GOT3 (cell line): ENCODE data around the gene ST6GAL1.
"Not testable (repeated sequence)": the region's sequence is repeated elsewhere in the genome, so short reads cannot be mapped to it uniquely, and the experiment has no call there.

ENCODE experiments used
- DNase-seq: peaks from one replicate; lab custom pipeline; 2025; ENCODE audit warnings: mixed read lengths; lab: John Stamatoyannopoulos, UW

Gene ST6GAL1

DNA sequence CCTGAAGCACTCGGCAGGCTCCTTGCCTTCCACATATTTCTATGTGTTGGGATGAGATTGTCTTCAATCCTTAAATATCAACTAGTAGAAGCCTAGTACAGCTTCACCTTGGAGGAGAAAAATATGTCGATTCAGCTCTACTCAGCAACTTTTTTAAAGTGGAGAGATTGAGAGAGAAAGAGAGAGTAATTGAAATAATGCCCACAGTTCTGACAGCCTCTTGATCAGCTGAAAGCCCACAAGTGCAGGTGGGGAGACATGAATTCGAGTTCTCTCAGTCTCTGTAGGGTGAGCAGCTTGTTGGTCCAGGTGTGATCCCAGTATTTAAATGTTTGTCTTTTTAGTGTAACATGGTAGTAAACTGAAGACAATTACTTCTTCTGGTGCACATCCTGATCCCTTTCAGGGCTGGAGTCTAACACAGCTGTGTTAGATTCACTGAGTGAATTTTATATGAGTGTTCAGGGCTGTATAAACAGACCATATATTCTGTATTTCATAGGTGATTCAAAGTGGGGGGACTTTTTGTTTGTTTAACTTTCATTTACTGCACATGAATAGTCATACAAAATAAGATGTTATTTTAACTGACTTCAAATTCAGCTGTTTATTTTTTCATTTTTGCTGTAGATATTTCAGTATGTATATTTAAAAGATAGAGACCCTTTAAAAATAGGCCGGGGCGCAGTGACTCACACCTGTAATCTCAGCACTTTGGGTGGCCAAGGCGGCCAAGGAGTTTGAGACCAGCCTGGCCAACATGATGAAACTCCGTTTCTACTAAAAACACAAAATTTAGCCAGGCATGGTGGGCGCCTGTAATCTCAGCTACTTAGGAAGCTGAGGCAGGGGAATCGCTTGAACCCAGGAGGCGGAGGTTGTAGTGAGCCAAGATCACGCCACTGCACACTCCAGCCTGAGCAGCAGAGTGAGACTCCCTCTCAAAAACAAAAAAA, 64.0 kb downstream of the ST6GAL1 start:
- no peak for DNase-seq

DNA sequence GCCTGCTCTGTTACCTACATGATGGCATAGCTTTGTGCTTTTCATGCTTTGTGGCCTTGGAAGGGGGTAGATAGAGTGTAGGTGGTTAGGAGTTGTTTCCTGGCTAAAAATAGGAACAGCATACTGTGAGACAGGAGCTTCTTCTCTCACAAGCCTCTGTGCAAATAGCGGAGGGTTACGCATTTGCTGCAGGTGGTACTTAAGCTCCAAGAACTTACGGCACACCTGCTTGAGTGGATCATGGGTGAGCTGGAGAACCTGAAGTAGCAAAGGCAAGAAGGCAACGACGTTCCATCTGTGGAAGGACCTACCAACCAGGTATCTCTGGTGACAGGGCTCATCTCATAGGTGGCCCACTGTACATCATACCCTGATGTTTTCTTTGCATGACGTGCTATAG, 66.0 kb downstream of the ST6GAL1 start:
- DNase-seq: no peak

DNA sequence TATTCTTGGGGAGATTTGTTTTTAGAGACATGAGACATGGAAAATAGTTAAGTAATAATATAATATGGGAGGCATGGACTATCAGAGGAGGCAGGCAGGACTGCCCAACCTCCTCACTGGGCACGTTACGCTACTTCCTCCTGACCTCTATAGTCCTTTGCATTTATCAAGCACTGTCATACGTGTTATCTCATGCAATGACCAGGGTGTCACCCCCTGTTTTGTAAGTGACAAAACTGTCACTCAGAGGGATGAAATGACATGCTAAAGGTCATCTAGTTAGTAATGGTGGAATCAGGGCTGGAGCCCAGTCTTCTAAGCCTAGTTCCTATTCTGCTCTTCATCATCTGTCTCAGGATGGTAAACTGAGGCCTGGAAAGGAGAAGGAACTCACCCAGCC, 66.7 kb downstream of the ST6GAL1 start:
- no peak for DNase-seq

DNA sequence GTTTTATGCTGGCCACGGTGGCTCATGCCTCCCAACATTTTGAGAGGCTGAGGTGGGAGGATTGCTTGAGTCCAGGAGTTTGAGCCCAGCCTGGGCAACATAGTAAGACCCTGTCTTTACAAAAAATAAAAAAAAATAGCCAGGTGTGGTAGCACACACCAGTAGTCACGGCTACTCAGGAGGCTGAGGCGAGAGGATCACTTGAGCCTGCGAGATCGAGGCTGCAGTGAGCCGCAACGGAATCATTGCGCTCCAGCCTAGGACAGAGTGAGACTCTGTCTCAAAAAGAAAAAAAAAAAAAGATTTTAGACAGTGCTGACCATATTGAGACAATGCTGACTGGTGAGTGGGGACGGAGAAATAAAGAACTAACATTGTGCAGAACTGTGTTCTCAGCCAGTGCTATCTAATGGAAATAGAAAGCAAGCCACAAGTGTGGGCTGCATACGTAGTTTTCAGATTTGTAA, 67.2 kb downstream of the ST6GAL1 start:
- DNase-seq: no peak

DNA sequence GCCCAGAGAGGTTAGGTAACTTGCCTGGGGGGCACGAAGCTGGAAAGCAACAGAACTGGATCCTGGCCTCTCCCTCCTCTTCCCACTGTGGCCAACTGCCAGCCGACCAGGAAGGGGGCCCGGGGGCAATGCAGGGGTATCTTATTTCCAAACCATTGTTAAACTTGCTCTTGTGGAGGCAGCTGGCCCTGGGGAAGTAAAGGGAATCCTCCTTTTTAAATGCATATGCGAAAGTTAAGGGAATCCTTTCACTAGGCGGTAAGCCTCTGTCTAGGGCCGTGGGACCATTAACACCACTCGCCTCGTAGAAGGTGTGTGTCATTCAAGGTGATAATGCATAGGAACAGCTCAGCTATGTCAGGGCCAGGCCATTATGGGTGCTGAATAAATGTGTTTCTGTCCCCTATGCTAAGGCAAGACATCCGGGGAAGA, 68.6 kb downstream of the ST6GAL1 start:
- DNase-seq: no peak

DNA sequence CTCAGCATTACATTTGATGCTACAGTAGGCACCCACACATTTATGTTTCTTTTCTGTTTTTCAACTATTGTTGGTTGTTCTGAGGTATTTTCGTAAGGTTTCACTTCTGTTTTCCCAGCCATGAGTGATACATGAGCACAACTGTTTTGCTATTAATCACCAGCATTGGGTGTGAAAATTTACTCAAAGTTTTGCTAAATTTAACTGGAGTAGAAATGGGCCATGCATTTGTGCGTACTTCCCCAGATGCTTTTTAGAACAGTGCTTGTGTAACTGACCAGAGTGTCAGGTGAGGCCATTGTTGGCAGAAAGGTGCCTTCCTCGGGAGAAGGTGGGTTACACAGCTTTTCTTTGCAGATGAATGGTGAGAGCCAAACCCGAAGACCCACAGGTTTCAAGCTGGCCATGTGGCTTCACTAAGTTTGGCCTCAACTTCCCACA, 70.4 kb downstream of the ST6GAL1 start:
- no peak for DNase-seq

DNA sequence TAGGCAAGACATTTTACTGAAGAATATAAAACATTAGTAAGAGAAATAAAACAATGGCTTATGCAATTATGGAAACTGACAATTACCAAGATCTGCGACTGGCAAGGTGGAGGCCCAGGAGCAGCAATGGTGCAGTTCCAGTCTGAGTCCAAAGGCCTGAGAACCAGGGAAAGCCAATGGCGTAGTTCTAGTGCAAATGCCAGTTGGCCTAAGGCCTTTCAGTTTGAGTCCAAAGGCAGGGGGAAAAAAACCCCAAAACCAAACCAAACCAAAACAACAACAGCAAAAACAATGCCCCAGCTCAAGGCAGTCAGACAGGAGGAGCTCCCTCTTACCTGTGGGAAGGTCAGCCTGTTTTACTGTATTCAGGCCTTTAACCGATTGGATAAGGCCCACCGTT, 72.6 kb downstream of the ST6GAL1 start:
- DNase-seq: no peak

DNA sequence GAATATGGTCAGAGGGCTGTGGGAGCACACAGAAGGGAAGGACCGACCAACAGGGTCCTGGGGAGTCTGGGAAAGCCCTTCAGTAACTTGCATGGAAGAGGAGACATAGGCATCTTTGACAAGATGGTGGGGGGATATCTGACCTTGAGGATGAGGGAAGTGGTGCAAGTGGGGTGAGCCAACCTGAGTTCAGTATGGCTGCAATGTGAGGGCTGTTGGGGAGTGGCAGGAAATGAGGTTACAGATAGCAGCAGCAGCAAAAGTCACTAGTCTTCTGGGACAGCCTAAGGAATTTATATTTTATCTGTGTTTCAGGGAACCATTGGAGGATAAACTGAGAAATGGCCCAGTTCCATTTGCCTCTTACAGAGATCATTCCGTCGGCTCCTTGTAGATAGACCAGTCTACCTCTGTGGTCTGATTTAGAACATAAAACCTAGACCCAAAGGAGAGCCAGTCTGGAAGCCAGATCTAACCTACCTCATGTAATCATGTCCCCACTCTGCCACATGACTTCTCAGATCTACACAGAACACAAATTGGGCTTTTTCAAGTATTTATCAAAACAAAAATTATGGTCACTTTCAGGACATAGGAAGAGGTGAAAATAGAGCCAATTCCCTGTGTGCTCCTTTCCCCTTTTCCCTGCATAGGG, 75.6 kb downstream of the ST6GAL1 start:
- no peak for DNase-seq

DNA sequence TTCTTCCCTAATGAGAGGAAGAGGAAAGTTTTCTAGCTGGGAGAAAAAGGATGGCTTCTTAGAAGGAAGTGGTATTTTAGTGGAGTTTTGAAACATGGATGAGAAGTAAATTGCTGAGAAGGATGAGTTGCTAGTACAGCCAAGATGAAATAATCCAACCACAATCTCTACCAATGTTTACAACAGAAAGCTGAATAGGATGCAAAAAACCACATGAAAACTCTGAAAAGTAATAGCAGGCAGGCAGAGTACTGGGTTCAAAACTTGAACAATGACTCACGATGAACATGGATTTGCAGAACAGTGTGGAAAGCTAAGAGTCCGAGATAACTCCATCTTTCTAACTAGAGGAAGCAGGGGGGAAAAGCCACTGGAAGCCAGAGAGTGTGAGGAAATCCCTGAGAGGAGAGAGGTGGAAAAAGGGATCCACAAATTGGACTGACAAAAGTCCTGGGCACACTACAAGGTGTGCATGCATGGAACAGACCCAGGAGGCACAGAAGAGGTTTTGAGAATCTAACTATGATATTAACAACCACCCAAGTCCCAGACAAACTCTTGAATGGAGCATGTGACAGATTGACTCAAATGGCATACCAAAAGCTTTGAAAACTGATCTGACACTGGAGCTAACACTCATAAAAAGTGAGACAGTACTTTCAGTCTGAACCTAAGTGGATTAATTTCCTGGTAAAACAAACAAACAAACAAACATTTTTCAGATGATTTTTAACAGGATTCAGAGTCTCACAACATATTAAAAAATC, 76.7 kb downstream of the ST6GAL1 start:
- DNase-seq: no peak

DNA sequence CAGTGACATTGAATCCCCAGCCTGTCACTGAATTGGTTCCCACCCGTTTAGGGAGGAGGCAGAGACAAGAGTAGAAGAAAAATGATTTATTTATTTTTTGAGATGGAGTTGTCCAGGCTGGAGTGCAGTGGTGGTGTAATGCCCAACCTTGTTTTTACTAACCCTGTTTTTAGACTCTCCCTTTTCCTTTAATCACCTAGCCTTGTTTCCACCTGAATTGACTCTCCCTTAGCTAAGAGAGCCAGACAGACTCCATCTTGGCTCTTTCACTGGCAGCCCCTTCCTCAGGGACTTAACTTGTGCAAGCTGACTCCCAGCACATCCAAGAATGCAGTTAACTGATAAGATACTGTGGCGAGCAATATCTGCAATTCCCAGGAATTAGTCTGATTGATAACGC, 80.1 kb downstream of the ST6GAL1 start:
- not testable (repeated sequence) for DNase-seq

DNA sequence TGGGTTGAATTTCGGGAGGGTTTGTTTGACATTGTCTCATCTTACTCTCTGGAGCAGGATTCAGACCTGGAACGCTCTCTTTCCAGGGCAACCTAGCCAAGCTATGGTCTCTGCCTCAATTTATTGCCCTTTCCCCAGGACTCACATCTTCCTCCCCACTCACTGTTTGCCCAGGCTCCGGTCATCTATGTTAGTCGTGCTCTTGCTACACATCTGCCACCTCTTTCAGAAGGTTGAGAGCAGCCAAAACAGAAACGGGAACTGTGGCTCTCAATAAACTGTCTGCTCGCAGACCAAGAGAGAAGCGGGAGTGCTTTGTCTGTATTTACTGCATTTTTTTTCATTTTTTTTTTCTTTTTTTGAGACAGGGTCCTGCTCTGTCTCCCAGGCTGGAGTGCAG, 81.6 kb downstream of the ST6GAL1 start:
- DNase-seq: no peak

DNA sequence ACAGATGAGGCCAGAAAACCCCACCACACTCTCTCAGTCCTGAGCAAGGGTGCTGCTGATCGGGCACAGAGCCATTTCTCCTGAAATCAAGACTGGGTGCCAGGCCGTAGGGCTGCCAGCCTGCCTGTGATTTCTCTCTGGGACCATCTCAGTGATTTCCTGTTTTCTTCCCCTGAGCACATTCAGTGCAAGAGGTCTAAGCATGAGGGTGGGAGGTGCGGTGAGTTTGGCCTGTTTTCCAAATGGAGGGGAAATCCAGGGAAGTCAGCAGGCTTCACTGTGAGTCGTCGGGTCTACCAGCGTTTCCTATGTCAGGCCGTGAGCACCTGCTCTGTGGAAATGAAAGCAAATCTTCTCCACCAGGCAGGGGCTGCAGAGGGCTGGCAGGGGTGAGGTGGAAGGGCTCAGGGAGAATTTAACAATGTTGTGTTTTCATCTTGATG, 82.3 kb downstream of the ST6GAL1 start:
- no peak for DNase-seq

DNA sequence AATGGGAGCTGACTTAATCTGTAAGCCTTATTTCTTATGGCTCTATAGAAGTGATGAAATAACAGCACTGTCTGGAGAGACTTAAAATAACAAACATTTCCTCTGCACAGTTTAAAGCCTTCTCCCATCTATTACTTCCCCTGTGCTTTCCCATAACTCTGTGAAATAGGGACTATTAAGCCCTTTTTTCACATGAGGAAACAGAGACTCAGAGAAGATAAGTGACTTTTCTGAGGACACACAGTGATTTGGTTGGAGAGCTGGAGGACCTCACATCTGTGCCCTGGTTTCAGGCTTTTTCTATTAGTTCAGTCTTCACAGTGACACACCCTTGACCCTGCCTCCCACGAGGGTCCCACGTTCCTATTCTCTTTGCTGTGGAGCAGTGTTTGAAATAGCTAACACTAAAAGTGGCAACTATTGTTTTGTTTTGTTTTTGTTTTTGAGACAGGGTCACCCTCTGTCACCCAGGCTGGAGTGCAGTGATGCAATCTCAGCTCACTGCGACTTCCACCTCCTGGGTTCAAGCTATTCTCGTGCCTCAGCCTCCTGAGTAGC, 82.9 kb downstream of the ST6GAL1 start:
- DNase-seq: no peak

DNA sequence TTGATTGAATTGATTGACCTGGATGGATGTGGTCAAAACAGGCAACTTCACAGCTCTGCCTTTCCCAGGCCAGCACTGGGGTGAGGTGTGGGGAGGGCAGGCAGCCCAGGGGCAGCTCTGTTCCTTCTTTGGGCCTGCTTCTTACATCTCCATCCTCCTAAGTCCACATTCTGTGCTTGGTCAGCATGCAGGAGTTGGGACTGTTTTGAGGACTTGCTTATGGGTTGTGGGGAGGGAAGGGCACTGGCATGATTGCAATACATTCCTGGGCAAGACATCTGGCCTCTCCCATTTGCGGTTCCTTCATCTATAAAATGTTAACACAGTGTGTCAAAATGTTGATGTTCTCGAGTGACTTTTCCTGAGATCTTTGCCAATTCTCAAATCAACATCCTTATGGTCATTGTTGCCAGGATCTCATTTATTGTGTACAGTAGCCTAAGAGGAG, 84.1 kb downstream of the ST6GAL1 start:
- DNase-seq: no peak

DNA sequence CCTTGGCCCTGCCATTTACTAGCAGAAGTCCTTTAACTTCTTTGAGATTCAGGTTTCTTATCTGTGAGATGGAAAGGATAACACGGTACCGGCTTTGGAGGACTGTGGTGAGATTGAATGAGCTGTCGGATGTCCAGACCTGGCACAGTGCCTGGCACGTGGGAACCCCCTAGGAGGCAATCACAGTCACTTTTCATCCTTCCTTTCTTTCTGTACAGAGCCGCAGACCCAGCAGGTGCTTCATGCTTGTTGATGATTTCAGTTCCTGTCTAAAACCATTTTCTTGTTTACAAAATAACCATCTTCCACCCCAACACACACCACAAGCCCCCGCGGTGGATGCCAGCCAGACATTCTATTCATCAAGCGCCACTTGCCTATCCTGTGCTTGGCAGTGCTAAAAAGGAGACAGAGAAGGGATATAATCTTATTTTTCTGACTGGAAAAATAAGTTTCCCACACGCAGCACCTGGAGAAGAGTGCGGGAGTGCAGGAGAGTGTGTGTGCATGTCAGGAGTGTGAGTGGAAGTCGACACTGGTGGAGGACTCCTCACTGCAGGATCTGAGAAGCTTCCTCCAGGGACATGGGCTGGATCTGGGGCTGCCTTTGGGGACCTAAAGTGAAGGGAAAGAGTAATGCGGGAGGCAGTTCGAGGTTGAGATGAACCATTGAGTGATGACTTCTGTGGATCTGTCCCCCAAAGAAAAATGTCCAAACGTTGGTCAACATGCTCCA, 85.7 kb downstream of the ST6GAL1 start:
- no peak for DNase-seq

DNA sequence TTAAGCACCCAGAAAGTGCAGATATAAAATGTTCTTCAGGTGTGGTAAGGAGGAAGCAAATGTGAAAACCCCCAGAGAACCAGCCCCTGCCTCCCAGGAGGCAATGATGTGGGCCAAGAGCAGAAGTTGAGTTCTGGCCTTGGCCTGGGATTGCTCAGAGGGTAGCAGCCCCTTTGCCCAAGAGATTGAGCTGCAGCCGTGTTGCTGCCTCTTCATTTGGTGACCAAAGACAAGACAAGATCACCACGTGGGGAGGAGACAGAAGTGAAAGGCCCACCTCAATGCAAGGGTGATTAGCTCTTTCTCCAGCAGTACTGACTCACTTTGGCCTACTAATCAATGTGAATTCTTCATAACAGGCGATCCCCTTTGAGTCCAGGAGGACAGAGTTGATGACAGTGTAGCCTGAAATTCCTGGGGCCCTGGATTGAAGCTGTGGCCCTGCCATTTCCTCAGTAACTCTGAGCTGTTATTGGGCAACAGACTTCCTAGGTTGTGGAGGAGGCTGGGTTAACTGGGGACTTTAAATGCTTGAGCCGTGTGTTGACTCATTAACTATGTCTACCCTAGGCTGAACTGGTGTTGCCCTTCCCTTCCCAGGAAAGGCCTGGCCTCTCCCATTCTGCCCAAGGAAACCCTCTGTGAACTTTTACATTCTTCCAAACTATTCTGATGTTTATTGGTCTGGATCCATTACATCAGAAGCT, 86.5 kb downstream of the ST6GAL1 start:
- DNase-seq: no peak

DNA sequence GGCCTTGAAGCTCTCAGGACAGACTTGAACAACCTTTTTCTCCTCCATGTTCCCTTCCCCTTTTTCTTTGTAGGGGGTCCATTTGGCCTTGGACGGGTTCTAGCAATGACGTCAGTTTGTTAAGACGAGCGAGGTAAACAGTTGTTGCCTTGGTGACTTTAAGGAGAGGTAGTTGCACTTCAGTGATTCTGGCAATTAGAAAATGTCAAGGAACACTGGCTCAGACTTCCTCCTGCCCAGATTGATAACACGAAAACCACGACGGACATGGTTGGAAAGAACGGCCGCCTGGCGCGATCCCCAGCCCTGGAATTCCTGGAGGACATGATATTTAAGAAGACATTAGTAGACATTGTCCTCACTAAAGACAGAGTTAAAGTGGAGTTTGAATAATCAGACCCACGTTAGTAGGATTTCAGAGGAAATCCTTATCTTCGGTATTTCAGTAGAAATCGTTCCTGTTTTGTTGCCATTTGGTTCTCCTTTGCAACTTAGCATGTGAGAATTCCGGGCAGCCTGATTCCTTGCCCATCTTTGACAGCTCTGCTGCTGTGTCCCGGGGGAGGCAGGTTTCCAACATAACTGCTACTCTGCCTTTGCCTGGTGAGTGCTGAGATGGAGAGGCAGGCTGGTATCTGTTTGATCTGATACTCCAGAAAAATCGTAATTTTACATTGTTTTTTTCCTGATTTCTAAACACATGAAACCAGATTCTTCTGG, 87.3 kb downstream of the ST6GAL1 start:
- DNase-seq: no peak

DNA sequence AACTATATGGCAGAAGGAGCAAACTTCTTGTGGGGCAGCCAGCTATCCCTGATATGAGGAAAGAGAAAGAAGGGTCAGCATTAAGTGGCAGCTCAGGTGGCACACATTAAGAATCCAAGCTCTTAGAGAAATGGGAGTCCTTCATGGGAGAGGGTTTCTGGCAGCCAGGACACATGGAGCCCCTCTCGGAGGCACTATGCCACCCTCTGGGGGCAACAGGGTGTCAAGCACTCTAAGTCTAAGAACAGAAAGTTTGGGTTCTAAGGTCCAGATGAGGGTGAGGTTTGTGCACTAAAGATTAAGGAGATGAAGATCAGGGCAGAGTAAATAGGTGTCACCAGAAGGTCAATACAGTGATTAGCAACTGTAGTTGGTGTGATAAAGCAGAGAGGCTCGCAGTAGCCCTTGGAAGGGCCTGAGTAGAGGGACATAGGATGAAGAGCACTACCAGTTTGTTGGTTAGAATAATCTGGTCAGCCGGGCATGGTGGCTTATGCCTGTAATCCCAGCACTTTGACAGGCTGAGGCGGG, 89.3 kb downstream of the ST6GAL1 start:
- no peak for DNase-seq

DNA sequence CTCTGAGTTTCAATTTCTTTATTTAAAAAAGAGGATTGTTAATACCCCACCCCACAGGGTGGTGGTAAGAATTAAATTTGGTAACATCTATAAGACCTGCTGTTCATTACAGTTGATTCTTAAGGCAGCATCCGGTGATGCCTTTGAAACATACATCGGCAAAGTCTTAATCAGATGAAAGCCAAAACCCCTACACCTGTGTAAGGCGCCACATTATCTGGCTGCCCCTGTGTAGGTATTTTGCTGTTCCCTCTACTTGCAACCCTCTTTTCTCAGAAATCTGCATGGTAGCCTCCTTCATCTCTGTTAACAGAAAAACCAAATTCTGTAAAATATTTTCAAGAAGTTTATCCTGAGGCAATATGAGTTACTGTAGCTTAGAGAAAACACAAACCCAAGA, 90.0 kb downstream of the ST6GAL1 start:
- no peak for DNase-seq
